Spleen (tissue), 7 donors: ENCODE measurements around the gene CAPZA3.

Source experiments
- CTCF ChIP-seq, 11 experiments: fragments of 200-600 bp in 7 of 11; fragments of 450-650 bp in 4 of 11; sonication (generic) in 4 of 11; IDR thresholded peaks in 8 of 11; conservative IDR thresholded peaks in 3 of 11; 1 replicate in 7 of 11; 2 replicates in 4 of 11; pipeline versions ENCODE4 v1.4.0 to v1.8.0; 2016 to 2021; ENCODE audit warnings: antibody characterized with exemption in 11 of 11, inconsistent platforms in 4 of 11, mild to moderate bottlenecking in 1 of 11
- POLR2A ChIP-seq, 3 donors: fragments of 450-650 bp; IDR thresholded peaks; one replicate each; pipeline ENCODE4 v1.5.1; 2017; ENCODE audit warnings: antibody characterized with exemption in 3 of 3, mild to moderate bottlenecking in 1 of 3
- donor health status: DM: no; HTN: no; CAD: no; lungs with moderate emphysema.
- donor health status: DM: no; HTN: no; CAD: no.
- donor health status: DM: no; HTN: no; CAD: no.

GRCh38 chr12:18749386-18749957 lies 11.6 kb downstream of the CAPZA3 start:
- no peak for TF ChIP-seq POLR2A (IDR thresholded peaks at IDR 0.05)
- no peak for TF ChIP-seq CTCF (IDR thresholded peaks at IDR 0.05 in 8 of 11, conservative IDR thresholded peaks at IDR 0.05 in 3 of 11)
